Effector CD8-positive, alpha-beta T cell (primary cell): ENCODE data around the gene NFIL3.
A peak's percentile ranks its signal among the peaks of the same experiment; 100 is the strongest.

Source experiments
- DNase-seq: peaks from one replicate; lab custom pipeline; 2025; lab: John Stamatoyannopoulos, UW

NFIL3 gene

DNA sequence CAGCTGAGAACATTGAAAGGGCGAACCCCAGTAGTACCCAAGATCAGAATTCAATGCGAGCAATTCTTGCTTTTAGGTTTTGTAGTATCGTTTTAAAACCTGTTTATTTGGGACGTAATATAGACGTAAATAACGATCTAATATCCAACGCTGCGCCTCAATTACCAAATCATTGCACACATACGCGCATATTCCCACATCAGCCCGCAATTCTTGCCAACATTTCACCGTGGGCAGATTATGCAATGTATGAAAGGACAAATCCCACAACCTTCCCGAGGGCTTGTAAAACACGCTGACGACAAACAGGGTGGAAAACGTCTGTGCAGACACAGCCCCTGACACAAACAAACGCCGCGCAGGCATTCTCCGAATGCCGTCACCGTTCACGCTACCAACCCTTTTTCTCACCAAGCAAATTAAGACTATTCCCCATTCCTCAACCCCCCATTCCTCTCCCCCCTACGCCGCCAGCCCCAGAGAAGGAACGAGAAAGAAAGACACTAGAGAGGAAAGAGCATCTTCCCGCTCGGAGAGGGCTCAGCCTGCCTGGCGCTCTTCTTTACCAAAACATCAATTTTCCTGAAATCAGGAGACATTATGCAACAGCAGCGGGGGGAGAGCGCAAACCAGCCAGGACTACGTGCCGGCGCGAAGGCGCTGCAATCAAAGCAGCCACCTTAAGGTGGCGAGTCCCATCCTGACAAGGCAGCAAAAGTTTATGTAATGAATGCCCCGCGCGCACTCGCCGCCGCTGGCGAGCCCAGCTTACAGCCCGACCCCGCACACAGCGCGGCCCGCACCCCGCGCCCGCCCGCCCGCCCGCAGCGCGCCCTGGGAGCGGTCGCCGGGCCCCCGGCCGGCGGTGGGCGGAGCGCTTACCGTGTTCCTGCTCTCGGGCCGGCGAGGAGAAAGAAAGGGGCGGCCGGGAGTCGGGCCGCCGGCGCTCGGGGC lies 597 bp downstream of the NFIL3 start:
- DNase-seq: peak; percentile 33

GRCh38 chr9:91421971-91422757 lies 1.5 kb downstream of the NFIL3 start:
- no peak for DNase-seq

DNA sequence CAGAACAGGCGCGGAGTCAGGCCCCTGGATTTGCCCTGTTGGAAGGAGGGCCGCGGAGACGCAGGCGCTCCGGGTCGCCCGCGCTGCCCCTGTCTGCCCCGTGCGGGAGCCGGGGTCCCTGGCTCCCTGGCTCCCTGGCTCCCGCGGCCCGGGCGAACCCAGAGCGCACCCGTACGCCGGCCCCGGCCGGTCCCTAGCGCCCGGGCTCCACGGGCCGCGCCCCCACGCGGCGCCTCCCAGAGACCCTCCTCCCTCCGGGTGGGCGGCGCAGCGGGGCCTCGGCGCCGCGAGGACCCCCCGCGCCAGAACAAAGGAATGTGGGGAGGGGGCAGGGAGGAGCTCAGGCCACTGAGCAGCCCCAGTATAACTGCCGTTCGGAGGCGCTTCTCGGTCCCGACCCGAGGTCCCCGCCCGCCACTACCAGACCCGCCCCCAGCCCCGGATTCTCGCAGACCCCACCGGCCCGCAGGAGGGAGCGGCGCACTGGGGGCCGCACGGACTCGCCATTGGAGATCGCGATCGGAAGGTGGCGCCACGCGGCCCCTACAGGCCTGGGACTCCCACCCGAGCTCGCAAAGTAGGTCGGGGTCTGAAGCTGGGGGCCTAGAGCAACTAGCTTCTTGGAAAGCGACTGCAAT lies 2.4 kb downstream of the NFIL3 start:
- no peak for DNase-seq

GRCh38 chr9:91420501-91421127 lies 3.0 kb downstream of the NFIL3 start:
- DNase-seq: no peak

DNA sequence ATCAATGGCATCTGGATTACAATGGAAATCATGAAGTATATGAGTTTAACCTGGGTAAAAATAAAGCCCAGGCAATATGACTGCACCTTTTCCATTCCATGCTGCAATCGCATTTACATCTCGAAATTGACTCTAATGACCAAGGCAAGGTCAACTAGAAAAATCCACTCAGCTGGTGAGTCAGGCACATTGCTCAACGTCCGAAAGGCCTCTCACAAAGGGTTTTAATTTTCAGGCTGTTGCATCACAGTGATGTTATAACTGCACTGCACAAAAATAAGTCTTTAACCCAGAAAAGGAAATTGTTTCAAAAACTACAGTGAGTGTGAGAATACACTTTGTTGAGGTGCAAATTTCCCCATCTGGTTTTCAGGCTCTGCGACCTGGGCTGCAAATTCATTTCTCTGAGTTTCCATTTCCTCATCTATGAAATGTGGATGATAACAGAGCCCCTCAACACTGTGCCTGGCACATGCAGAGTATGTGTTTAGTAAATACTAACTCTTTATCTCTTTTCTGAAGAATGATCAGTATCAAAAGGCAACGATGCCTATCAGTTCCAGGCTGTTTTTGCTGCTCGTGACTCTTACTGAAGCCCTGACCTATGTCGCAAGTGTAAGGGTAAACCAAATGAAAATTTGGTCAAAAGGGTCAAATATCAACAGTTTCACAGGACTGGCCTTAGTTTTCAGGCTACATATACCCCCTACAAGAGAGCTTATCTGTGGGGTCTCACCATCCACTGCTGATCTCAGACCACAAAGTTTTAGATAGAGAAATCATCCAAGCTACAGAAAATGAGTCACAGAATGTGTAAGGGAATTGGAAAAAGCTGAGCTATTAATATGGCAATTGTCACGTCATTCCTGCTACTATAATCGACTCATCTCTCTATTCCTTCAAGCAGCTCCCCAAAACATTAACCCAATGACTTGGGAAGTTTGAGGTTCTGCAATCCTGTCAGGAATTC lies 4.1 kb downstream of the NFIL3 start:
- no peak for DNase-seq

DNA sequence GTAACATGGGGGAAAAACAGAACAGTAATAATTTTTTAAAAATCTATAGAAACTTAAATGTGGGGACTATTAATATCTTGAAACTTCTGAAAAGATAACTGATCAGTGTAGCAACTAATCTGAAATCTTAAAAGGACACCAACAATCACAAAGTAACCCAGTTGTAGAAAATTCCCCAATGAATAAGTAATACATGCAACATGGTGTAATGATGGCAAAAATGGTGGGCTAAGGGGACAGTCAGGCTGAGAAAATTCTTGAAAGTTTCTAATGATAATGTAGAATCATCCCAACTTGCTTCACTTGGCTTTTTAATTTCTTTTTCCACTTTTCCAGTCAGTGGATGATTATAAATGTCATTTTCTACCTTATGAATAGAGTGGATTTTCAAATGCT lies 5.4 kb downstream of the NFIL3 start:
- DNase-seq: no peak

GRCh38 chr9:91417602-91418214 lies 5.9 kb downstream of the NFIL3 start:
- no peak for DNase-seq

DNA sequence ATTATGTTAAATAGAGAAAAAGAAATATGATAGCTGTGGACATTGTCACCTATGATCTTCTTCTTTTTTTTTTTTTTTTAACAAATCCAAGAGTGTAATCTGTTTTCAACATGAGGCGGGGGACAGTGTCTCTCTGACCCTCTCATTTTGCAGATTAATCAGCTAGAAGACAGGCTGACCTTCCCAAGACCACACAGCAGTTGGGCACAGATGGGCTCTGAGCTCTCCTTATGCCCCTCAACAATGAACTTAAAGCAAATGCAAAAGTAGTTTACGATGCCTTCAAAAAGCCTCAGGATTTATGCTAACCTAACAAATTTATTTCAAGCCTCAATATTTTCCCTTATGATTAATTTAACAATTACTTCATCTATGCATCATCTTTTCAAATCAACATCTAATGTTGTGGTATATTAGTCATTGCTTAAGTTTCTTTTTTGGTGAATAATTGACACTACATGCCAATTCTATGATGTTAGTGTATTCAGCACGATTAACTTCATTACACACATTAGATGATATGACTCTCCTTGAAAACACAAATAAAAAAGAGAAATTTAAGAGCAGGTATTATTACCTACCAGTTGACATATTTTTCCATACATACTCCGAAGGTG lies 7.4 kb downstream of the NFIL3 start:
- DNase-seq: no peak

- no peak for DNase-seq
Measured at GRCh38 chr9:91415290-91415689, 8.3 kb downstream of the NFIL3 start.

DNA sequence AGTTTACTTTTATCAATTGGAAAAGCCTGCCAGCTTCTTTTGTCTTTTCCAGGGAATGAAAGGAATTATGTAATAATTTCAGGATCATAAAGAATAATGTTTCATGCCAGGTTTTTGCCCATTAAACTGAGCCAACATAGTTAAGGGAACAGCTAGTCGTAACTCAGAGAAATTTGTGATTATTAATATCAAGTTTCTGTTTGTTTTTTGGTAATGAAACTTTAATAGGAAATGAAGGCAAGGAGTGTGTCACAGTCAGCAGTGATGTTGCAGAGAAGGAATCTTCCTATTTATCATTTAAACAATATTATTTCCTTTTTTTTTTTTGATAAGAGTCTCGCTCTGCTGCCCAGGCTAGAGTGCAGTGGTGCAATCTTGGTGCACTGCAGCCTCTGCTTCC lies 10.7 kb downstream of the NFIL3 start:
- no peak for DNase-seq

DNA sequence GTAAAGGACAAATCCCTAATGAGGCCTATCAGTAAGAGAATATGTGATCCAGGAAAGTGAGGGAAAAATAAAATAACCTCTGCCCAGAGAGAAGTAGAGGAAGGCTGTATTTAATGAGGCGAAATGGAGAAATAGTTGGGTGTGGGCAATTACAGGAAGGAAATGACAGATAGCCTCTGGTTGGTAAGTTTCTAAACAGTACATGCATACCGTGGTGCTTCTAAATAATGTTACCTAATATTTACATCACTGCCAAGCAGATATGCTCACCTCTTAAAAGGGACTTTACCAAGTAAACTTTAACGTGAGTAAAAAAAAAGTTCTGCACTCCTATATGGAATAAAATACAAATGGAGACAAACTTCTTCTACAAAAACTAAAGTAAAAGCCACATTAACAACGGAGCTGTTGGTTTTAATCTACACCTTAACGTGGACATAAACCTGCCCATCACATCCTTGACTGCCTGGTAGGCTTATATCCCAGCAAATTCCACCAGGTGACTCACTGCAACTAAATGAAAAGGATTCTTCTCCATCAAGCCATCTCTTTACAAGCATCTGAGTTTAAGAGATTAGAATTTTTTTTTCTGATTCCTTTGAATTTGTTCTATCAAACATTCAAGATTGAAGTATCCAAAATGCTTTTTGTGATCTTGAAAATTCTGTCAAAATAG lies 12.4 kb downstream of the NFIL3 start:
- no peak for DNase-seq

DNA sequence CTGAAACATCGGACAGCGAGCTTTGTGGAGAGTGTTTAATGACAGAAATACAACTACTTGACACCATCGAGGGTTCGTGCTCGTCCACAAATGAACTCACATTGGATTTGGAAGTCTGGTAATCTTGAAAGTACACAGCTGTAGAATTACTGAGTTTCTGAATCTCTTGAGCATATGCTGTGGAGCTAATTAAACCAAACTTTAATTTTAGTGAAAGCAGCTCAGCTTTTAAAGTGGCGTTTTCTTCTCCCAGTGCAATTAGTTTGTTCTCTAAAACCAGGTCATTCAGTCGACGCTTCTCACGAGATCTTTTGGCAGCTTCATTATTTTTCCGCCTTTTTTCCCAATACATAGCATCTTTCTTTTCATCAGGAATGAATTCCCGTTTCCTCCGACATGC lies 13.5 kb downstream of the NFIL3 start:
- no peak for DNase-seq

- no peak for DNase-seq
Measured at GRCh38 chr9:91408475-91408874, 15.2 kb downstream of the NFIL3 start.

- DNase-seq: no peak
Measured at GRCh38 chr9:91407580-91408318, 15.9 kb downstream of the NFIL3 start.

GRCh38 chr9:91405343-91406077 lies 18.1 kb downstream of the NFIL3 start:
- no peak for DNase-seq

GRCh38 chr9:91403665-91404543 lies 19.7 kb downstream of the NFIL3 start:
- no peak for DNase-seq

GRCh38 chr9:91398926-91399325 lies 24.7 kb downstream of the NFIL3 start:
- no peak for DNase-seq
